HG02610 (cell line): ENCODE measurements around the gene SLC5A2.
"Not testable (repeated sequence)": the region's sequence is repeated elsewhere in the genome, so short reads cannot be mapped to it uniquely, and the experiment has no call there.

Source experiments
- ATAC-seq: cut with Tn5 transposase; IDR thresholded peaks from one replicate; pipeline ENCODE4 v1.9.1; 2021; ENCODE audit warnings: mild to moderate bottlenecking, moderate library complexity; ENCODE audit not compliant: unreplicated experiment

Gene SLC5A2

GRCh38 chr16:31525113-31525512 lies 42.2 kb downstream of the SLC5A2 start:
- ATAC-seq, result no peak

GRCh38 chr16:31527734-31528274 lies 44.9 kb downstream of the SLC5A2 start, which contains the start of gene AHSP:
Gene AHSP (plus strand): TSS chr16:31527900. CDS start chr16:31528140, 240 bp downstream.
- no peak for ATAC-seq

- no peak for ATAC-seq
Measured at GRCh38 chr16:31528523-31529107, 45.7 kb downstream of the SLC5A2 start.

- ATAC-seq, result no peak
Measured at GRCh38 chr16:31529108-31529936, 46.4 kb downstream of the SLC5A2 start.

GRCh38 chr16:31529937-31530312 lies 47.0 kb downstream of the SLC5A2 start:
- no peak for ATAC-seq

- no peak for ATAC-seq
Measured at GRCh38 chr16:31530405-31530804, 47.5 kb downstream of the SLC5A2 start.

- ATAC-seq, result no peak
Measured at GRCh38 chr16:31531096-31531495, 48.2 kb downstream of the SLC5A2 start.

- ATAC-seq, result no peak
Measured at GRCh38 chr16:31532120-31532519, 49.2 kb downstream of the SLC5A2 start.

GRCh38 chr16:31532896-31533295 lies 50.0 kb downstream of the SLC5A2 start:
- ATAC-seq, result no peak

- no peak for ATAC-seq
Measured at GRCh38 chr16:31535737-31536136, 52.8 kb downstream of the SLC5A2 start.

GRCh38 chr16:31536804-31537361 lies 54.0 kb downstream of the SLC5A2 start:
- no peak for ATAC-seq

- no peak for ATAC-seq
Measured at GRCh38 chr16:31537362-31538242, 54.7 kb downstream of the SLC5A2 start.

GRCh38 chr16:31538243-31538598 lies 55.3 kb downstream of the SLC5A2 start:
- not testable (repeated sequence) for ATAC-seq

GRCh38 chr16:31539762-31540161 lies 56.8 kb downstream of the SLC5A2 start:
- ATAC-seq, result not testable (repeated sequence)
